GM18499 (cell line): ENCODE measurements around the gene NBPF20.
"Not testable (repeated sequence)": the region's sequence is repeated elsewhere in the genome, so short reads cannot be mapped to it uniquely, and the experiment has no call there.

Experiments
- ATAC-seq: cut with Tn5 transposase; IDR thresholded peaks from one replicate; pipeline ENCODE4 v1.9.1; 2021; ENCODE audit warnings: moderate number of reproducible peaks; ENCODE audit not compliant: insufficient read depth, unreplicated experiment

The NBPF20 gene, protein sequence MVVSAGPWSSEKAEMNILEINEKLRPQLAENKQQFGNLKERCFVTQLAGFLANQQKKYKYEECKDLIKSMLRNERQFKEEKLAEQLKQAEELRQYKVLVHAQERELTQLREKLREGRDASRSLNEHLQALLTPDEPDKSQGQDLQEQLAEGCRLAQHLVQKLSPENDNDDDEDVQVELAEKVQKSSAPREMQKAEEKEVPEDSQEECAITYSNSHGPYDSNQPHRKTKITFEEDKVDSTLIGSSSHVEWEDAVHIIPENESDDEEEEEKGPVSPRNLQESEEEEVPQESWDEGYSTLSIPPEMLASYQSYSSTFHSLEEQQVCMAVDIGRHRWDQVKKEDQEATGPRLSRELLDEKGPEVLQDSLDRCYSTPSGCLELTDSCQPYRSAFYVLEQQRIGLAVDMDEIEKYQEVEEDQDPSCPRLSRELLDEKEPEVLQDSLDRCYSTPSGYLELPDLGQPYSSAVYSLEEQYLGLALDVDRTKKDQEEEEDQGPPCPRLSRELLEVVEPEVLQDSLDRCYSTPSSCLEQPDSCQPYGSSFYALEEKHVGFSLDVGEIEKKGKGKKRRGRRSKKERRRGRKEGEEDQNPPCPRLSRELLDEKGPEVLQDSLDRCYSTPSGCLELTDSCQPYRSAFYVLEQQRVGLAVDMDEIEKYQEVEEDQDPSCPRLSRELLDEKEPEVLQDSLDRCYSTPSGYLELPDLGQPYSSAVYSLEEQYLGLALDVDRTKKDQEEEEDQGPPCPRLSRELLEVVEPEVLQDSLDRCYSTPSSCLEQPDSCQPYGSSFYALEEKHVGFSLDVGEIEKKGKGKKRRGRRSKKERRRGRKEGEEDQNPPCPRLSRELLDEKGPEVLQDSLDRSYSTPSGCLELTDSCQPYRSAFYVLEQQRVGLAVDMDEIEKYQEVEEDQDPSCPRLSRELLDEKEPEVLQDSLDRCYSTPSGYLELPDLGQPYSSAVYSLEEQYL (N-terminal part only)

DNA sequence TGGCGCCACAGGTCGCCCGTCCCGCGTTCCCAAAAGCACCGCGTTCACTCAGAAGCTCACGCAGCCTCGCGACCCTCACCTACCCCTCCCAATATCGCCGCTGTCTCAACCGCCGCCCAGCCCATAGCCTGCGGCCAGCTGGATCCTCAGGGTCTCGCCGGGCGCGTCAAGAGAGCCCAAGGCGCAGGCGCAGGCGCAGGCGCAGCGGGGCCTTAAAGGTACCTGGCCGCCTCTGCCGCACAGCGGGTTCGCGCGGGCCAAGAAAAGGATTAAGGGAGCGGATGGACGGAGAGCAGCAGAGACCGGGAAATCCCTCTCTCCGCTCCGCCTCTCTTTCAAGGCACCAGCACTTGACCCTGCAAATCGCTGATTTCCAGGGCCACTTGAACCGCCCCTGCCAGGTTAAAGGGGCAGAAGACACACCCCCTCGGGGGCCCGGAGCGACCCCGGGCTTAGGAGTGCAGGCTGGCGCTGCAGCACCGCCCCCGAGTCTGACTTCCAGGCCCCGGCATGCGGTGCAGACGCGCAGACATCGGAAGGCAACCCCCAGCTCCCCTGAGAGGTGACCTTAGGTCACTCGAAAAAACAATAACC lies at the start of gene NBPF20:
Gene NBPF20, minus strand, starts transcription at position 168 of the 594 bp plus-strand sequence. CDS start 20,331 bp downstream, outside the sequence.
- ATAC-seq, result no peak

DNA sequence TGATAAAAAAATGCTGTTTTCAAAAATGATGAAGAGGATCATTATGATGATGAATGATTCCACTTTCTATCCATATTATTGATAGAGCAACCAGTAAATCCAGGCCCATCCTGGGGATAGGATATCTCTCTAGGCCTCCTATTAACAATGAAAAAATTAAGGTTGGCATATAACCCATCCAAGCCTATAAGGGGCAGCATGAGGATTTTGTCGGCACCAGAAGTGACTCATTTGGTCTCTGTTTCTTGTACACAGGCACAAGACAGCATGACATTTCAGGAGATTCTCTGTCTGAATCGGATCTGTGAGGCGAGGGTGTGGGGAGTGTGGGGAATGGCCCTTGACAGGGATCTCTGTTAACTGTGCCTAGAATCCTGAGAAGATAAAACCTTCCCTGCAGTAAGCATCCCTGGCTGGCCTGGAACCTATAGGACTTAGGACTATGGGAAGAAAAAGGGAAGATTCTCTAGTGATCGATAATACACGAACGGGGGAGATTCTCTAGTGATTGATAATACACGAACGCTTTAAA lies 49.5 kb upstream of the NBPF20 start:
- not testable (repeated sequence) for ATAC-seq

DNA sequence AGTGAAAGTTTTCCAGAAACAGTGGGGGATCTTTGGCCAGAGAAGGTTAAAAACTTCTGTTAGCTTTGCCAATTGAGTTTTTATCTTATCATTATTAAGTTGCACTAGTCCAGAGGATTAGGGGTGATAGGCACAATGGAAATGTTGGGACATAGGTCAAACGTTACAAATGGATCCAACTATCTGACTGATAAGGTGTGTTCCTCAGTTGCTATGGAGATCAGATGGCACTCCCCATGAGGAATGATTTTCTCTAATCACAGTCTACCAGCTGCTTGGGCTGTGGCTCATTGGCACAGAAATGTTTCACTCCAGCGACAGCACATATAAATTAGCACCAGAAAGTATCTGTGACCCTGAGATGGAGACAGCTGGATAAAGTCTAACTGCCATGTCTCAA lies 47.3 kb upstream of the NBPF20 start:
- ATAC-seq, result not testable (repeated sequence)

DNA sequence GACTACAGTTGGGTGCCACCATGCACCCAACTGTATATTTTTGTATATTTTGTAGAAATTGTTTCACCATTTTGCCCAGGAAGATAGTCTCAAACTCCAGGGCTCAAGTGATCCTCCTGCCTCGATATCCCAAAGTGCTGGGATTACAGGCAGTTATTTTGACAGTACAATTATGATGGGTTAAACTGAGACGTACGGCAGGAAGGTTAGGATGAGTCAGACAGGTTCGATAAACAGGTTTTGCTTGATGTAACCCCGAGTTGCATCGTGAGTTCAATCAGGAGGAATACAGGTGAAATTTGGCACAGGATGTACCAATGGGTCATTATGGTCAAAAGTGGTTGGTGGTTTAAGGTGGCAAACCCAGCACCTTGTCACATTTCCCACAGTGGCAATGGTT lies 46.0 kb upstream of the NBPF20 start:
- not testable (repeated sequence) for ATAC-seq

DNA sequence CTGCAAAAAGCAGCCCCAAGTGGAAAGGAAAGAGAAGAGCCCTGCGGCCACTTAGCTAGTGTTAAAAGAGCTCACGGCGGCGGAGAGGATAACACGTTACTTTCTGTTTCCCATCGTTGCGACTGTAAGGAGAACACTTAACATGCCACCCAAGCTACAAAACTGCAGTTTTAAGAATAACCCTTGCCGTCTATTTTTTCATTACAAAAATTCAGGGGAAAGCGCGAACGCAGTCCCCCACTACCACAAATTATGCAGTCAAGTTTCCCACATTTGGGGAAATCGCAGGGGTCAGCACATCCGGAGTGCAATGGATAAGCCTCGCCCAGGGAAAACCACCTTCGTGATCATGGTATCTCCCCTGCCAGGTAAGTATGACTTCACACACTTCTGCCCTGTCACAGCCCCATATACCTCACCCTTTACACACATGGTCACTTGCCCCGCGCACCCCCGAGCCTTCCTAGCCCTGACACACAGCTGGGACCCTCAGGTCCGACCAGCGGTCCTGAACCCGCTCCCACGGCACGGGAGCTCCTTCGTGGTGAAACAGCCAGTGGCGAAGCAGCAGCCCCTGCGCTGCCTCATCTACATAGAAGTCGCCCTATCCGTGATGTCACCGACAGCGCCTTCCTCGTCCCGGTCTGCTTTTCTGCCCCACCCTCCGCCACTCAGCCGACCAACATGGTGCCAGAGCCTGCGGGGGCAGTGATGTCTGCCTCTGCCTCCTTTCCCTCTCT lies 40.2 kb upstream of the NBPF20 start:
- peak; percentile 77 for ATAC-seq

DNA sequence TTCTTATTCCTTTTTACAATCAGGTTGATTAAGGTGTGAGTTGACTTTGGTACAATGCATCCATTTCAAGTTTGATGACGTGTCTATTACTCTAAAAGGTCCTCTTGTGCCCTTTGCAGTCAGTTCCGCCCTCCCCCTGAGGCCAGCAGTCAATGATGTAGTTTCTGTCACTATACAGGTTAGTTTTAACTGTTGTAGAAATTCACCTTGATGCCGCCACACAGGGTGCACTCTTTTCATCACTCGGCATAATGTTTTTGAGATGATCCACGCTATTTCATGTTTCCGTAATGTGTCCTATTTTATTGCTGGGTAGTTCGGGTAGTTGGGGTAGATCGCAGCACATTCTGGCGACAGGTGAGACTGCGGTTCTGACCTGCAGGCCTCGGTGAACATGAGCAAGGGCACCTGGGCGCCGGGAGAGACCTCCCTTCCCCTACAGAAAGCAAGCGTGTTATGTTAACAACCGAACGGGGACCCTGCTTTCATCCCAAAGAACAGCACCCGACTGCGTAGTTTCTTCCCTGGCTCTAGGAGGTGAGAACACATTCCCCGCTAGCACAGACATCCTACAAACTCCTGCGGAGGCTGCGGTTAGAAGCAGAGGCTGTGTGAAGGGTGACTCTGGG lies 39.4 kb upstream of the NBPF20 start:
- not testable (repeated sequence) for ATAC-seq

DNA sequence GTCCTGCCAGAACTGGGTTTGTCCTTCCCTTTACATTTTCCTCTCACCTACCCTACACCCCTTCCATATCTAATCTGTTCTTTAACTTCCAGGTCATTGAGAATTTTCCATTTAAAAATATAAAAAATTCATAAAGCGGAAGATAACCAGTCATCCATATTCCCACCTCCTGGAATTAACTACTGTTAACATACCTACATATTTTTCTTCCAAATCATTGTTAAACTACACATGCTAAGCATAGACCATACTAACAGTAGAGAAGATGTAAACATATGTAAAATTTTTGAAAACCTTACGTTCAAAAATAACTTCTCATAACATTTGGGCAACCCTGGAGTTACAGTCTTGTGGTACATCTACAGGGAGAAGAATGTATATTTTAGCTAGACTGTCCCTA lies 38.6 kb upstream of the NBPF20 start:
- ATAC-seq, result not testable (repeated sequence)

DNA sequence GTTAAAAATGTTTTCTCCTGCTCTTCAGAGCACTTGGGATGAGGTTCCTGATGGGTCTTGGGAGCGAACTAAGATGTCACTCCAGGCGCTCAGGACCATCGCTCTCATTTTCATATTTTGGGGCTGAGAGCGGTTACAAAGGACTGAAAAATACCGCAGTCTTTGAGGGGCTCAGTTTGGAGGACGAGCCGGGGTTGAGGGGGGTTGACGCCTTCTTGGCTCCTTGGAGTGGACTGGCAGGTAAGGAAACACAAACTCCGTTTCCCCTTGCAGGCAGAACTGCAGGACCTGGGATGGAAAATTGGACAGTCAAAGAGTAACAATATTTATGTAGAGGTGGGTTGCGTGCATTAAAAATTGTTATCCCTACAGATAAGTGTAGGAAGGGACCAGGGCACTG lies 35.3 kb upstream of the NBPF20 start:
- ATAC-seq, result not testable (repeated sequence)

DNA sequence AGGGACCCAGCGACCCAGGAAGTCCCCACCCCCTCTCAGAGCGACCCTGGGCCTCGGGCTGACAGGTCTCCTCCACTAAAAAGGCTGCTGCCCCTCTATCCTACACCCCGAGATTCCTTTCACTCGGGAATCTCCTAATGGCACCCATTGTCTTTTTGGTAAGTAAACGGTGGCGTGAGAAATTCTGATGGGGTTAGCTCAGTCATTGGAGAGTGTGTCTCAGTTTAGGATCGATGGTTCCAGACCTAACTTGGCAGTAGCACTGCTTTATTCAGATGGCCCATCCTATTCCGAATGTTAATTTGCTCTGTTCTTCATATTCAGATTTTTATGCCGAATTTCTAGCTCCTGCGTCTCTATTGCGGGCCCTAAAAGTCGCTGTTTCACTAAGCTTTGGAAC lies 34.6 kb upstream of the NBPF20 start:
- ATAC-seq, result not testable (repeated sequence)

DNA sequence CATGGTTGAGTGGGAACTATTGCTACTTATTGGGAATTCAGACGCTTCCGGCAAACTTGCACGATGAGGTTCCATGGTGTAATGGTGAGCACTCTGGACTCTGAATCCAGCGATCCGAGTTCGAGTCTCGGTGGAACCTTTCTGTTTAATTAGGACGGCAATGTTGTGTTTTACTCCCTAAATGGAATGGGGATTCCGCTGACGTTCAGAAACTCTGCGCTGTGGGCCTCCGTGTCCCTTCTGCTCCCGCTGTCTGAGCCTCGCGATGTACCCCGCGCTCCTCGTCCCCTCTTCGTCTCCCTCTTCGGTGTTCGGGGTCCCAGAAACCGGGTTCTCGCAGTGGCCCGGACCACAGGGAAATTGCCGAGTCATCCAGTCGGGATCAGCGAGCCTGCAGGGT lies 34.2 kb upstream of the NBPF20 start:
- ATAC-seq, result not testable (repeated sequence)

DNA sequence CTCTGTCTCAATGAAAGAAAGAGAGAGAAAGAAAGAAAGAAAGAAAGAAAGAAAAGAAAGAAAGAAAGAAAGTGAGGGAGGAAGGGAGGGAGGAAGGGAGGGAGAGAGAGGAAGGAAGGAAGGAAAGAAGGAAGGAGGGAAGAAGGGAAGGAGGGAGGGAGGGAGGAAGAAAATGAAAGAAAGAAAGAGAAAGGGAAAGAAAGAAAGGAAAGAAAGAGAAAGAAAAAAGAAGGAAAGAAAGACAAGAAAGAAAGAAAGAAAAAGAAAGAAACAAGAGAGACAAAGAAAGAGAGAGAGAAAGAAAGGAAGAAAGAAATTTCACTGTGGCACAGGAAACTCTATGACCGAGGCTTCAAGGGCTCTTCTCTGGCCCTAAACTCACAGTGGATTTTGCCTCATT lies 33.7 kb upstream of the NBPF20 start:
- ATAC-seq, result not testable (repeated sequence)

DNA sequence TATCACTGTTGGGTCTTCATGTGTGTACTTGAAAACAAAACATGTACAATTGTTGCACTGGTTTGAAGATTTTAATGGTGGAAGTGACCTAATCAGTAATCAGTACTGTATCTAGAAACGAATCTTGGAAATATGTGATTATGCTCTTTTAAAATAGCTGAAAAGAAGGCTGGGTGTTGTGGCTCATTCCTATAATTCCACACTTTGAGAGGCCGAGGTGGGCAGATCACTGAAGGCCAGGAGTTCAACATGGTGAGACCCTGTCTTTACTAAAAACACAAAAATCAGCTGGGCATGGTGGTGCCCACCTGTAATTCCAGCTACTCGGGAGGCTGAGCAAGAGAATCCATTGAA lies 29.4 kb upstream of the NBPF20 start:
- ATAC-seq, result not testable (repeated sequence)

DNA sequence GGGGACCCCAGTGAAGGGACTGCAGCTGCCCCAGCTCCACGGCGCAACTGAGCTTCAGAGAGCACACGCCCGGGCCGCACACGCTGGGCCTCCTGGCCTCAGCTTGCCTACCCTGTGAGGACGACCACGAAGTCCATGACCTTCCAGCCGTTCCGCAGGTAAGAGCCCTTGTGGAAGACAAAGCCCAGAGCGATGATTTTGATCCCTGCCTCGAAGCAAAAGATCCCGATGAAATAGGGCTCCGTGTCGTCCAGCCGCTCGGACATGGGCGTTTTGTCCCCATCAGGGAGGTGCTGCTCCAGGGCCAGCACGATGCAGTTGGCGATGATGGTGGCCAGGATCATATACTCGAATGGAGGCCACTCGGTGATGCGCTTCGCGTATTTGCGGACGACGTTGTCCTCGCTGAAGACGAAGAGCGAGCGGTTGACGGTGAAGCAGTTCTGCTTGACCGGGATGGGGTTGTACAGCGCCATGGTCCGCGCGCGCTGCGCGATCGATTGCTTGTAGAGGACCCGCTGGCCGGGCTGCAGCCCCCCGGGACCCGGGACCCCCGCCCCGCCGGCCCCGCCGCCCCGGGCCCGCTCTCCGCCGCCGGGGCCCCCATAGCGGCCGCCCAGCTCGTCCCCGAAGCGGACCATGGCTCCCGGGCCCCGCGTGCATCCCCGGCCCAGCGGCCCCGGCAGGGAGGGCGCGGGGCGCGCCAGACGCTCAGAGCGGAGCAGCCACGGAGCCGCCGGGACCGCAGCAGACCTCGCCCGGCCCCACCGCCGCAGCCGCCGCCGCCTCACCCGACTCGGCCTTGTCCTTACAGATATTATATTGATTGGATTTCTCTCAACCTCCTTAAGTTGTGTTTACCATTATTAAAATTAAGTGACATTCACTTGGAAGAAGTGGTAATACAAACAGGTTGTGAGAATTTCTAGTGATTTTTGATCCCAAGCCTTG lies 28.7 kb upstream of the NBPF20 start:
- ATAC-seq, result not testable (repeated sequence)

DNA sequence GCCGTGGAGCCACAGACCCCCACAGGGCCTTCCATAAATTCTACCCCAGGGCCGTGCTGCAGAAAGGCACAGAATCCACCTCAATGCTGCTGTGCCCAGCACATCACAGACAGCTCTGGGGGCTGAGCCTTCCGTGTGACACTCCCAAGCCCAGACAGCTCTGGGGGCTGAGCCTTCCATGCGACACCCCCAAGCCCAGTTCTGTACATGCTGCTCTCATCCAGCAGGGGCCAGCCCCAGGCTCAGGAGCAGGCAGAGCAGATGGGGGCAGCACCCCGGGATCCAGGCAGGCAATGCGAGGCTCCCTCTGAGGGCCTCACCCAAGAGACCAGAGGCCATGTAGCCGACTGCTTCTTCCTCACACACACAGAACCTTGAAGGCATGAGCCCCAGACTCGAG lies 27.1 kb upstream of the NBPF20 start:
- ATAC-seq, result not testable (repeated sequence)

DNA sequence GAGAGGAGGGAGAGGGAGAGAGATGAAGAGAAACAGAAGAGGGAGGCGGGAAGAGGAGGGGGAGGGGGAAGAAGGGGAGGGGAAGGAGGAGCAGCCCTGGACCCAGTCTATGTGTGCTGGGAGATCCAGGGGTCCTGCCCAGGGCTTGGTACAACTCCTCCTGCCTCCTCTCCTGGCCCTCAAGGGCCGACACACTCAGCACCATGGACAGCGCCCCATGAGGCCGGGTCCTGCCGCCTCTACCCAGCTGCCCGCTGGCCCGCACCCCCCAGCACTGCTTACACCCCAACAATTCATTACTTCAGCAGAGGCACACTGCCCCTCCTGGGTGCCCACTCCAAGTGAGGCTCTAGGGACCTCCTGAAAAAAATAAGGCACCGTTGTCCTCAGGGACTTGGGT lies 26.5 kb upstream of the NBPF20 start:
- not testable (repeated sequence) for ATAC-seq

DNA sequence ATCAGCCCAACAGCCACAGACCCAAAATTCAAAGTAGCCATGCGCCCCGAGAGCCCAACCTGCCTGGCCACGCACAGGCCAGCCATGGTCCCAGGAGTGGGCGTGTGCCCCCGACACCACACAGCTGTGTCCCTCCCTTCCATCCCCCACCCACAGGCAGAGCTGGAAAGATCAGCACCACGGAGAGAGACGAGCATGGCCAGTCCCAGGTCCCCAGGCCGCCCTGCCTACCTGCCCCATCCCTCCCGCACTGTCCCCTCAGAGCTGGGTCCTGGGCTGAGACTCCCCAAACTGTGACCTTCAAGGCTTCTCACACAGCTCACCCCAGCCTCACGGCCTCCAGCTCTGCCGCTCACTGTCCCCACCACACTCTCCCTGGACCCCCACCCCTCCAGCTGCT lies 19.8 kb upstream of the NBPF20 start:
- not testable (repeated sequence) for ATAC-seq

DNA sequence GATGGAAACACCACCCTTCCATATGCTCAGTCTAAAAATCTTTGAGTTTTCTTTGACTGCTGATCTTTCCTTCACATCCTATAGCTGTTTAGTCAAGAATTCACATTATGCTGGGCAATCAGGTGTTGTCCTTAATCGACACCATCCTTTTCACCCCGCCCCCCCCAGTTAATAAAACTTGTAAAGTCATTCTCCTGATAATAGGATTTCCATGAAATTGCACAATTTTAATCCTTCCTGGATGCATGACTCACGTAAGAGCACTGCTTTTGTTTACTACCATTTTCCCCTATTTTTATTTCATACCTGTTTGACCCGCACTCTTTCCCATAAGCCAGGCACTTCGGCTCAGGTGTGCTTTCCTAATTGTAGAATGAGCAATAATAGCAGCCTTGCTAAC lies 16.9 kb upstream of the NBPF20 start:
- ATAC-seq, result not testable (repeated sequence)
